ENCODE measurements around the gene PPM1M. TPM values are rescaled to one million over a fixed set of nuclear protein-coding genes. Genes with fewer than 3 reads are reported as not detected.

Gene PPM1M
- total and polyA plus RNA-seq, 10 of the 15 experiments (the other 5 are each of a cell fraction or from before 2014, with no cell fraction given): 7.3 to 24.8 (median 15.8) TPM

- no peak for TF ChIP-seq IRF3 (IDR thresholded peaks at IDR 0.05)
- TF ChIP-seq SIX5 (IDR thresholded peaks at IDR 0.05; ENCODE audit: low read depth, low read length, severe bottlenecking): no peak
- TF ChIP-seq ELK1 (IDR thresholded peaks at IDR 0.05; ENCODE audit: low read depth, low read length): no peak
Observed at GRCh38 chr3:52204337-52205073, 41.1 kb upstream of the PPM1M start (continued).

- SMC1A ChIA-PET (ENCODE audit: uncharacterized antibody, unreplicated experiment): interaction anchor here (1.0 to 2.3 kb wide), 3 partner anchors 9 to 20 kb away, joined by 4 to 16 read pairs (median 5); partner anchors contain the start of gene TLR9
- no peak overlapping the region for H3K4me3 ChIP-seq
- RAD21 ChIA-PET (ENCODE audit: unreplicated experiment): interaction anchor here (1.0 kb wide), 1 partner anchor 52 kb away, joined by 3 read pairs; the partner anchor contains the start of gene POC1A
- TF ChIP-seq MEF2A (IDR thresholded peaks at IDR 0.05; ENCODE audit: insufficient read depth, low read depth, low read length) (no peak), RUNX3 (IDR thresholded peaks at IDR 0.05; ENCODE audit: low read length) (no peak), E2F4 (IDR thresholded peaks at IDR 0.05; ENCODE audit: low read depth, low read length) (no peak), FOS (IDR thresholded peaks at IDR 0.05; ENCODE audit: borderline replicate concordance, extremely low read depth, insufficient read length) (no peak), ZBTB11 (CRISPR knock-in tag; IDR thresholded peaks at IDR 0.05) (no peak), YBX1 (IDR thresholded peaks at IDR 0.05) (no peak), SUZ12 (IDR thresholded peaks at IDR 0.05; ENCODE audit: unreplicated experiment) (no peak), BRCA1 (IDR thresholded peaks at IDR 0.05; ENCODE audit: low read depth, low read length) (no peak), ATF3 (IDR thresholded peaks at IDR 0.05; ENCODE audit: borderline replicate concordance, extremely low read depth, low read depth, low read length) (no peak), ZZZ3 (IDR thresholded peaks at IDR 0.05; ENCODE audit: control insufficient read depth, insufficient read length, low read depth) (no peak)
Observed at GRCh38 chr3:52205727-52206372, 39.7 kb upstream of the PPM1M start.

More at GRCh38 chr3:52205727-52206372, 39.7 kb upstream of the PPM1M start:
- Histone ChIP-seq H3K36me3 (ENCODE audit: control insufficient read depth in 2 of 2, insufficient read depth in 2 of 2, low read length in 1 of 2) (peaks cover 11 to 43% of the 10 kb centered on the region in 2 experiments), H3K4me2 (ENCODE audit: control insufficient read depth, insufficient read depth) (no peak overlapping the region), H3K27ac (ENCODE audit: control insufficient read depth, insufficient read depth) (no peak overlapping the region), H2AFZ (ENCODE audit: control insufficient read depth, low read depth, low read length) (no peak overlapping the region), H3K9ac (ENCODE audit: control insufficient read depth, insufficient read depth, low read length) (no peak overlapping the region), H4K20me1 (ENCODE audit: control insufficient read depth, insufficient read depth) (no peaks in the 10 kb centered on the region), H3K4me1 (ENCODE audit: control insufficient read depth, insufficient read depth, low read length) (peaks cover 16% of the 10 kb centered on the region; the same call in 1 of the 2 replicates), H3K27me3 (replicated peaks in 1 of 2; ENCODE audit: control insufficient read depth in 2 of 2, insufficient read depth in 2 of 2, low read length in 1 of 2) (no peaks in the 10 kb centered on the region), H3K9me3 (replicated peaks; ENCODE audit: control insufficient read depth, insufficient read depth, low read length) (no peaks in the 10 kb centered on the region), H3K79me2 (ENCODE audit: control insufficient read depth, insufficient read depth, low read length) (peaks cover 5% of the 10 kb centered on the region)
- DNase-seq (ENCODE audit: low read depth, low spot score) (no peak), FAIRE-seq (no peak), ATAC-seq (no peak)
- no TSS peak for BruUV-seq (replicated peaks)
- ChIA-PET POLR2A (interaction anchor here (1.0 to 1.4 kb wide), 4 partner anchors 10 to 51 kb away, joined by 3 to 4 read pairs (median 4); partner anchors contain the start of gene TWF2), CTCF (interaction anchor here (1.0 to 7.2 kb wide), 9 partner anchors 9 to 205 kb away, joined by 3 to 59 read pairs (median 4); no protein-coding TSS in a partner anchor)
- intact Hi-C loops (cut with micrococcal nuclease; ENCODE audit: unreplicated experiment): no loop called here
- WGBS (ENCODE audit: insufficient coverage, insufficient replicate concordance, low lambda C conversion rate, missing lambda C conversion rate): 89% methylated on average over 6 of the region's 6 CpGs
- in situ Hi-C loops (cut with MboI): no loop called here
